Natural killer cell treated with Interleukin-12 subunit alpha and Interleukin-12 subunit beta and Interleukin-15 and Interleukin-18, amount 100 ng/mL, for 72 hours (primary cell): ENCODE results near the gene PURA. TPM values are rescaled to one million over a fixed set of nuclear protein-coding genes. Genes with fewer than 3 reads are reported as not detected.

ENCODE experiments used
- ATAC-seq, 2 donors: fragments of 150-1000 bp; cut with Tn5 transposase in 1 of 2; sonication (Bioruptor Pico), chemical (Tn5 transposase) in 1 of 2; 2 replicates each; pipeline ENCODE4 v1.10.0; 2021
- DNase-seq: peaks from one replicate; pipeline ENCODE4 v3.0.0; 2022; ENCODE audit warnings: low spot score
- H3K27ac Mint-ChIP-seq, 2 donors: 1 replicate in 1 of 2; 2 replicates in 1 of 2; pipeline ENCODE4 v1.8.0; 2022; ENCODE audit warnings: mixed read lengths in 2 of 2, mild to moderate bottlenecking in 1 of 2, moderate library complexity in 1 of 2
- H3K27me3 Mint-ChIP-seq, 2 donors: 1 replicate in 1 of 2; 2 replicates in 1 of 2; pipeline ENCODE4 v1.8.0; 2022; ENCODE audit warnings: mixed read lengths in 2 of 2
- H3K36me3 Mint-ChIP-seq: one replicate; pipeline ENCODE4 v1.8.0; 2022; ENCODE audit warnings: mixed read lengths
- H3K4me1 Mint-ChIP-seq, 2 donors: 1 replicate in 1 of 2; 2 replicates in 1 of 2; pipeline ENCODE4 v1.8.0; 2022; ENCODE audit warnings: low read depth in 2 of 2, mixed read lengths in 2 of 2, mild to moderate bottlenecking in 1 of 2
- H3K4me3 Mint-ChIP-seq: one replicate; pipeline ENCODE4 v1.8.0; 2022; ENCODE audit warnings: mixed read lengths
- H3K9me3 Mint-ChIP-seq: 2 replicates; pipeline ENCODE4 v1.8.0; 2022; ENCODE audit warnings: mixed read lengths
- total RNA-seq, 2 donors: library from RNA; stranded (reverse); gene quantifications; one replicate each; pipeline ENCODE4 v1.2.3, GENCODE V29; 2022

PURA gene
- total RNA-seq, 2 donors from 2014 or later, result 11.1 to 14.0 TPM

DNA sequence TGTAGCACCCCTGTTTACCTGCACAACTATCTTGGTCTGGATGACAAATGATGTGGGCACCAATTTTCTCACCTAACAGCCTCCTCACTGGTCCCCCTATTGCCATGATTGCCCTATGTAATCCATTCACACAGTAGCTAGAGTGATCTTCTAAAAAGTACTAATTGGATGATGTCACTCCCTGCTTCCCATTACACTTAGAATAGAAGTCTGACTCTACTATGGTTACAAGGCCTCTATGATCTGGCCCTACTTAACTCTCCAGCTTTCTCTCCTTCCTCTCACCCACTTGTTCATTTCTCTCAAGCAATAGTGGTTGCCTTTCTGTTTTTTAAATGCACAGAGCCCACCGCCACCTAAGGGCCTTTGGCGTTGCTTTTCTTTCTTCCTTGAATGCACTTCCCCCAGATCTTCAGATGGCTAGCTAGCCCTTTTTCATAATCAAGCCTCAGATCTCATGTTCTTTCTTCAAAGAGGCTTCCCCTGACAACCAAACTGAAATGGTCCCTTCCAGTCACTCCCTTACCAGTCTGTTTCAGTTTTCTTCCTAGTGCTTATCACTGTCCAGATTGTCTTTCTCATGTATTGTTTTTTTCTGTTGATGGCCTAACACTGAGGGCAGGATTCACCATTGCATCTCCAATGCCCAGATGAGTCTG is 20.5 kb downstream of the PURA start:
- Mint-ChIP-seq H3K9me3 (no peaks in the 10 kb centered on the region), H3K27me3 (no peaks in the 10 kb centered on the region), H3K36me3 (no peaks in the 10 kb centered on the region), H3K27ac (no peak overlapping the region), H3K4me1 (peaks cover 26 to 37% of the 10 kb centered on the region in 2 donors), H3K4me3 (no peak overlapping the region)
- ATAC-seq (no peak), DNase-seq (no peak)

DNA sequence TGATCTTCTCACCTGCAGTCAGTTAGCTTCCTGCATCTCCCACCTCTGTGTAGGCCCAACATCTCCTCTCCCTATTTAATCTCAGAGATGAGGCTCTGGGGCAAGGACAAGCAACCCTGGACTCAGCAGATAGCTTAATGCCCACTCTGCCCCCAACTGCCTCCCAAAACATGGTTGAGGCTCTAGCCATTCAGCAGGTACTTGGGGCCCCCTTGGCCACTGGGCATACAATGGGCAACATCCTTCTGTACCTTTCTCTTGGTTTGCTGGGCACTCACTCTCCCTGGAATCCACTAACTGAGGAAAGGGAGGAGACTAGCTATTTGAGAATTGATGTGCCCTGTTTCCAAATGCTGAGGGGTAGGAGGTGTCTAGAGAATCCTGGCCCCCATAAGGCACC is 21.2 kb downstream of the PURA start:
- peaks cover 26 to 37% of the 10 kb centered on the region in 2 donors for H3K4me1 Mint-ChIP-seq
- ATAC-seq, result no peak
- H3K27ac Mint-ChIP-seq, result no peak overlapping the region
- H3K9me3 Mint-ChIP-seq, result no peaks in the 10 kb centered on the region
- no peak overlapping the region for H3K4me3 Mint-ChIP-seq
- no peaks in the 10 kb centered on the region for H3K36me3 Mint-ChIP-seq
- no peak for DNase-seq
- no peaks in the 10 kb centered on the region for H3K27me3 Mint-ChIP-seq

GRCh38 chr5:140136624-140137023 is 22.7 kb downstream of the PURA start:
- Mint-ChIP-seq H3K4me3 (no peak overlapping the region), H3K27ac (no peak overlapping the region), H3K36me3 (no peaks in the 10 kb centered on the region), H3K9me3 (no peaks in the 10 kb centered on the region), H3K27me3 (no peaks in the 10 kb centered on the region), H3K4me1 (peaks cover 25 to 33% of the 10 kb centered on the region in 2 donors)
- no peak for ATAC-seq
- DNase-seq, result no peak

DNA sequence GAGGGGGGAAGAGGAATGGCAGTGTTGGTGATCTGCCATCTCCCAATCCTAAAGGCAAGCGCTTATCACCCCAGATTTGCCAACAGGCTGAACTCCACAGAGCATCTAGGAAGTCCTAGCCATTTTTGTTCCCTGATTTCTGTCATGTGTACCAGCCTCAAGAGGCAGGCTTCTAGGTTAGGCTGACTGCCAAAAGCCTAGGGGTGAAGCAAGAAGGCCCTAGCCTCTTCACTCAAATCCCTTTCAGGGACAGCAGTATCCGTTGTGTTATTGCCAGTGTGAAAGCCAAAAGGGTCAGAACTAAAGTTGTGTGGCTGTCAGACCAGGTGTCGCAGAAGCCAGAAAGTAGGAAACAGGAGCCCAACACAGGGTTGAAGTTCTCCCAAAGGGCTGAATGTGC is 26.5 kb downstream of the PURA start:
- no peak overlapping the region for H3K27ac Mint-ChIP-seq
- H3K9me3 Mint-ChIP-seq, result no peaks in the 10 kb centered on the region
- no peak for ATAC-seq
- no peaks in the 10 kb centered on the region for H3K36me3 Mint-ChIP-seq
- no peak overlapping the region for H3K4me3 Mint-ChIP-seq
- peaks cover 7 to 11% of the 10 kb centered on the region in 2 donors for H3K4me1 Mint-ChIP-seq
- no peak for DNase-seq
- peaks cover 6 to 7% of the 10 kb centered on the region in 2 donors for H3K27me3 Mint-ChIP-seq

GRCh38 chr5:140141241-140141640 is 27.3 kb downstream of the PURA start:
- Mint-ChIP-seq H3K27me3 (peaks cover 7 to 9% of the 10 kb centered on the region in 2 donors), H3K36me3 (no peaks in the 10 kb centered on the region), H3K9me3 (no peaks in the 10 kb centered on the region), H3K4me3 (no peak overlapping the region), H3K27ac (no peak overlapping the region), H3K4me1 (peaks cover 9 to 12% of the 10 kb centered on the region in 2 donors)
- DNase-seq (no peak), ATAC-seq (no peak)

DNA sequence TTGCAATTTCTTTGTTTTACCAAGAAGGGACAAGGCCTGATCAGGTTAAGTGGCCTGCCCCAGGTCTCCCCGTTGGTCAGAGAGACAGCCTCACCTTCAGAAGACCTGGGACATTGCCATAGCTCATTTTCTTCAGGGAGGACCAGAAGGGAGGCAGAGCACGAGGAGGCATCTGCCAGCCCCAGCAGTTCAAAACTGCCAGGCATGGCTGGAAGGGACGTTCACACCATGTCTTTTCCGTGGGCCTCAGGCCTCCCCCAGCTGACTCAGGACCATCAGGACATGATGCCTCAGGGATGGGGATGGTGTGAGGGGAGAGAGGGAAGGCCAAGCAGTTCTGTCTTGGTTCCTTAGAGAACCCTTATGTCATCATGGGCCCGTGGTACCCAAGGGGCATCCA is 28.3 kb downstream of the PURA start:
- H3K36me3 Mint-ChIP-seq, result no peaks in the 10 kb centered on the region
- DNase-seq, result no peak
- no peaks in the 10 kb centered on the region for H3K9me3 Mint-ChIP-seq
- H3K4me3 Mint-ChIP-seq, result no peak overlapping the region
- no peak overlapping the region for H3K27ac Mint-ChIP-seq
- peaks cover 9 to 12% of the 10 kb centered on the region in 2 donors for H3K4me1 Mint-ChIP-seq
- peaks cover 9 to 17% of the 10 kb centered on the region in 2 donors for H3K27me3 Mint-ChIP-seq
- no peak for ATAC-seq

DNA sequence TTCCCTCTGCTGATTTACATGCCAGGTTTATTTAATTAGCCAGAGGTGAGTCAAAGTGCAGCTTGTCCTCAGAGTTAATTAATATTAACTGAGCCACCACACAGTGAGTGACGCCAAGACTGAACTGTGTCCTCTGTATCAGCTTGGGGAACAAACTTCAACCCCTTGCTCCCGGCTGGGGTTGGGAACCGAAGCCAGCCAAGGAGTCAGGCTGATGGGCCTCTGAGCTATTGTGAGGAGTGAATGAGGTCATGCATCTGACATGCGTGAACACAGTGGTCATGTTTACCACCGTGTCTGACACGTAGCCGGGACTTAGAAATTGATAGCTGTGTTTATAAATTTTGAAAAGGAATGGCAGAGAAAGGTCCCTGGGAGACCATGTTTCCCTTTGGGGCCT is 28.9 kb downstream of the PURA start:
- no peaks in the 10 kb centered on the region for H3K9me3 Mint-ChIP-seq
- DNase-seq, result no peak
- no peaks in the 10 kb centered on the region for H3K36me3 Mint-ChIP-seq
- no peak for ATAC-seq
- peaks cover 10 to 17% of the 10 kb centered on the region in 2 donors for H3K27me3 Mint-ChIP-seq
- peaks cover 9 to 12% of the 10 kb centered on the region in 2 donors for H3K4me1 Mint-ChIP-seq
- H3K27ac Mint-ChIP-seq, result no peak overlapping the region
- H3K4me3 Mint-ChIP-seq, result no peak overlapping the region

GRCh38 chr5:140143521-140144258 is 29.8 kb downstream of the PURA start:
- DNase-seq (no peak), ATAC-seq (peak in 1 of 2 donors; percentile 16)
- peaks cover 13 to 17% of the 10 kb centered on the region in 2 donors for H3K27me3 Mint-ChIP-seq
- peaks cover 9 to 12% of the 10 kb centered on the region in 2 donors for H3K4me1 Mint-ChIP-seq
- no peaks in the 10 kb centered on the region for H3K9me3 Mint-ChIP-seq
- no peaks in the 10 kb centered on the region for H3K36me3 Mint-ChIP-seq
- H3K4me3 Mint-ChIP-seq, result no peak overlapping the region
- H3K27ac Mint-ChIP-seq, result no peak overlapping the region

GRCh38 chr5:140145256-140145655 is 31.3 kb downstream of the PURA start:
- Mint-ChIP-seq H3K36me3 (no peaks in the 10 kb centered on the region), H3K9me3 (no peaks in the 10 kb centered on the region), H3K4me1 (peaks cover 9 to 12% of the 10 kb centered on the region in 2 donors), H3K27ac (no peak overlapping the region), H3K27me3 (peaks cover 13 to 17% of the 10 kb centered on the region in 2 donors), H3K4me3 (peak overlapping the region; percentile 68)
- DNase-seq, result no peak
- no peak for ATAC-seq

- peaks cover 13 to 17% of the 10 kb centered on the region in 2 donors for H3K27me3 Mint-ChIP-seq
- no peak overlapping the region for H3K27ac Mint-ChIP-seq
- peak; percentile 76 to 82 for ATAC-seq
- DNase-seq, result no peak
- H3K4me1 Mint-ChIP-seq, result peaks cover 9 to 12% of the 10 kb centered on the region in 2 donors
- peak overlapping the region; percentile 68 for H3K4me3 Mint-ChIP-seq
- H3K9me3 Mint-ChIP-seq, result no peaks in the 10 kb centered on the region
- no peaks in the 10 kb centered on the region for H3K36me3 Mint-ChIP-seq
These were observed 32.1 kb downstream of the PURA start for GRCh38 chr5:140145818-140146522.

DNA sequence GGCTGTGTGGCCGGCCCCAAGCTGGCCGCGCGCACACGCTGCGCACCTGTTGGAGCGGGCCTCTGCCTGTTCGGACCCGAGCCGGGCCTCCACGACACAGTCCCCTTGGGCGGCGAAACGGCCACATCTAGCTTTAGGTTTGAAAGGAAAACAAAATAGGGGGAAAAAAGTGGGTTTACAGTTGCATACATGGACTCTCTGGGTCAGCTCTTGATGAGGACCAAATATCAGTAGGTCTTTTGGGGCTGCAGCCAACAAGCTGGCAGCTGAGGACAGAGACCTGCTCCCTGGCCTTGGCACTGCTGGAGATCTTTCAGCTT is 32.6 kb downstream of the PURA start:
- H3K4me1 Mint-ChIP-seq, result peaks cover 9 to 12% of the 10 kb centered on the region in 2 donors

DNA sequence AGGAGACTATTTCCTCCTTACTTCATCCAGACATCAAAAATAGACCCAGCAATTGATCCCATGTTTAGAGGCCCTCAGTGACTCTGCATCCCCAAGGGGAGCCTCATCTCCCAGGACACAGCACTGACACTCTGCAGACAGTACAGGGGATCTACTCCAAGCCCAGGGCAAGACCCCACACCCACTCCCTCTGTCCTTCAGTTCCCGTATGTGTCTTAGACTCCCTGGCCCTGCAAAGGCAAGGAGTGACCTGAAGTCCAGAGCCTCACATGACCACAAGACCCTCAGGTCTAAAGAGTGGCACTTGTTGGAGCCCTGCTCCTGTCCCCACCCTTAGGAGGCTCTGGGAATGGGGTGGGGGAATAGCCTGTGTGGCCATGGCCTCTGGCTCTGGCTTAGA is 33.6 kb downstream of the PURA start:
- H3K4me1 Mint-ChIP-seq, result peaks cover 9 to 12% of the 10 kb centered on the region in 2 donors
- ATAC-seq, result no peak

More for the DNA sequence above, 32.6 kb downstream of the PURA start:
- ATAC-seq (no peak), DNase-seq (no peak)
- H3K36me3 Mint-ChIP-seq, result no peaks in the 10 kb centered on the region
- no peaks in the 10 kb centered on the region for H3K9me3 Mint-ChIP-seq
- H3K27ac Mint-ChIP-seq, result no peak overlapping the region
- H3K4me3 Mint-ChIP-seq, result peak overlapping the region; percentile 12
- peaks cover 13 to 17% of the 10 kb centered on the region in 2 donors for H3K27me3 Mint-ChIP-seq

DNA sequence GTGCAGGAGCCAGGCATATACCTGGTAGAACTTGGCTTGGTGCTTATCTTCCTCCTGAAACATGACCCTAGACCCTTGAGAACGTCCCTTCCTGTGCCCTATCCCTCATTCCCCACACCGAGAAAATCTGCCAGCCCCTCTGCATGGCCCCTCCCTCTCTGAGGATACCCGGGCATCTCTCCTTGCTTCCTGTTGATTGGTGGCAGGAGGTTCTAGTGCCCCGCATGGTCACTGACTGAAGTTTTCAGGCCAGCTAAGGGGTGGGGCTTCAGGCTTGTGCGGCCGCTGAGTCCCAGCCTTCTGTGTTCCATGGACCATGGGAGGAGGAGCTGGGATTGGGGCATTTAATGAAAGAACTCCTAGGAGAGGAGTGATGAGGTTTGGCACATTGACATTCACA is 34.6 kb downstream of the PURA start:
- ATAC-seq (no peak), DNase-seq (no peak)
- no peak overlapping the region for H3K27ac Mint-ChIP-seq
- peaks cover 13 to 17% of the 10 kb centered on the region in 2 donors for H3K27me3 Mint-ChIP-seq
- H3K4me1 Mint-ChIP-seq, result peaks cover 9 to 12% of the 10 kb centered on the region in 2 donors
- H3K4me3 Mint-ChIP-seq, result no peak overlapping the region
- no peaks in the 10 kb centered on the region for H3K9me3 Mint-ChIP-seq
- H3K36me3 Mint-ChIP-seq, result no peaks in the 10 kb centered on the region

More for the DNA sequence above, 33.6 kb downstream of the PURA start:
- no peak overlapping the region for H3K27ac Mint-ChIP-seq
- no peaks in the 10 kb centered on the region for H3K9me3 Mint-ChIP-seq
- H3K27me3 Mint-ChIP-seq, result peaks cover 13 to 17% of the 10 kb centered on the region in 2 donors
- no peak for DNase-seq
- H3K4me3 Mint-ChIP-seq, result no peak overlapping the region
- no peaks in the 10 kb centered on the region for H3K36me3 Mint-ChIP-seq

DNA sequence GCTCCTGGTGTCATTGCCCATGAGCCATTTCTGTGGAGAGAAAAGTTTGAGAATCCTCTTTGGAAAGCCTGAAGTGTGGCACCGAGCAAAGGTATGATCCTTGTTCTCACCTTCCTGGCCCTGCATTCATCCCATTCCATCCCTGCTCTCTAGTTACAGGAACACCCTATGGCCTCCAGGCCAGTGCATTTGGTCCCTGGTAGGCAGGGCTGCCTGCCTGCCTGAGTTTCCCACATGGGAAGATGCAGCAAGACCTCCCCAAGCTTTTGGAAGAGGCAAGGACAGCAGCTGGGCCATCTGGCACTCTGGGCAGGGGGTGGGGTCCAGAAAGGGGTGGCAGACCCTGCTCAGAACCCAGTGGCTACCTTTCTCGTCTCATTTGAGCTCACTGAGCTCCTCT is 36.3 kb downstream of the PURA start:
- peaks cover 9 to 13% of the 10 kb centered on the region in 2 donors for H3K27me3 Mint-ChIP-seq
- H3K4me3 Mint-ChIP-seq, result no peak overlapping the region

More for the DNA sequence above, 36.3 kb downstream of the PURA start:
- Mint-ChIP-seq H3K9me3 (no peaks in the 10 kb centered on the region), H3K27ac (no peak overlapping the region), H3K4me1 (peaks cover 4% of the 10 kb centered on the region in 2 donors), H3K36me3 (no peaks in the 10 kb centered on the region)
- ATAC-seq (no peak), DNase-seq (no peak)
